Mononuclear cell (primary cell): ENCODE measurements around the gene GOLGA8K. TPM values are rescaled to one million over a fixed set of nuclear protein-coding genes. Genes with fewer than 3 reads are reported as not detected.
"Not testable (repeated sequence)": the region's sequence is repeated elsewhere in the genome, so short reads cannot be mapped to it uniquely, and the experiment has no call there.

Experiments used
- H3K27me3 ChIP-seq: 2 replicates; pipeline ENCODE4 v1.6.0; 2011; ENCODE audit warnings: low read length, control low read depth; ENCODE audit not compliant: insufficient read depth
- H3K4me1 ChIP-seq: 2 replicates; pipeline ENCODE4 v1.5.1; 2011; ENCODE audit warnings: mild to moderate bottlenecking, low read length, control low read depth; ENCODE audit not compliant: insufficient read depth
- H3K4me3 ChIP-seq: 2 replicates; pipeline ENCODE4 v1.5.1; 2011; ENCODE audit warnings: mild to moderate bottlenecking, low read length, moderate library complexity
- H3K9me3 ChIP-seq: 2 replicates; pipeline ENCODE4 v1.5.1; 2011; ENCODE audit warnings: low read depth, mild to moderate bottlenecking, control low read depth, low read length
- total RNA-seq: library from RNA; depleted of rRNA; stranded (reverse); fragments of >200 nt; gene quantifications from one replicate; pipeline ENCODE4 v1.2.3, GENCODE V29; 2012

Gene GOLGA8K
- total RNA-seq, 1 donor, result 0.84 TPM

DNA sequence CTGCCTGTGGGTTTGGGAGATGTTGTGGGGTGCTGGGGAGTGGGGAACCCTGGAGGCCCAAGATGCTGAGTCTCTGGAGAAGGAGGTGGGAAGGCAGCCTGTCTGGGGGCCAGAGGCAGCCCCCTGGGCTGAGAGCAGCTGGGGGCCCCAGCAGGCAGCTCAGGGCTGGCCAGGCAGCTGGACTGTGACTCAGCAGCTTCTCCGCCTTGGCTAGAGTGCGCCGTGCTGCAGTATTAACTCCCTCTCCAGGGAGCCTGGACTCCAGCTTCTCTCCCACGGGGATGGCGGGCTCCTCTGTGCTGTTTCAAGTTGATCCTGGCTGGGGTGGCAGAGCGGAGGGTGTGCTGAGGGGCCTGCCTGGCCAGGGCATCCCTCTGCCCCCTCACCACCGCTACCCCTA, 36.6 kb downstream of the GOLGA8K start:
- H3K9me3 ChIP-seq, H3K4me1 ChIP-seq, H3K4me3 ChIP-seq, H3K27me3 ChIP-seq: not testable (repeated sequence)

DNA sequence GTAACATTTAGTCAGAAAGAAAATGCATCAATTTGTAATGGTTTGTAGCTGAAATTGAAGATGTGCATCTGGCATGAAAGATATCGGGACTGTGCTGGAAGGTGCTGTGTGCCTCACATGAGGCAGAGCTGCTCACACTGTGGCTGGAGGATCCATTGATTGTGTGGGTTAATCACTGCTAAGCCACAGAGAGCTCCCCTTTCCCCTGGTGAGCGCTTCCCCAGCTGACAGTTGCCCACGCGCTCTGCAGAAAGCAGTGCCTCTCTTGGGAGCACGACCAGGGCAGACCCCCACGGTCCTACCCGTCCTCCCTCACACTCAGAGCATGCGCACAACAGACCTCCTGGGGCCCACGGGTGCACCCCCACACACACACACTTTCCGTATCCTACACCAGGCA, 37.1 kb downstream of the GOLGA8K start:
- not testable (repeated sequence) for H3K4me3 ChIP-seq, H3K4me1 ChIP-seq, H3K9me3 ChIP-seq, H3K27me3 ChIP-seq

DNA sequence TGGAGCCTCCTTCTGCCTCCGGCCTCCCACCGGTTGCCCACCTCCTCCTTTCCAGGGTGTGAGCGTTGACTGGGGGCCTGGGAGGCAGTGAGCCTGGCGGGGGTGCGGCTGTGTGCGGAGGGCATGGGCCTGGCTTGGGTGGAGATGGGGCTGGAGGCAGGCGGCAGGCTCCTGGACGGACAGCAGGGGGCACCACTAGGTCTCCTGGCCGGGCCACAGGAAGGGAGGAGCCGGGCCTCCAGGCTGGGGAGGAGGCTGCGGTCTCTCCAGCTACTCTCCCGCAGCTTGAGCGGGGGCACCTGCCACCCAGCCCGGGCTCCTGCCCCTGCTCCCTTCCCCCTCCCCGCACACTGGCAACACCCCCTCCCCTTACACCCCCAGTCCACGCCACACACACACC, 38.1 kb downstream of the GOLGA8K start:
- H3K4me3 ChIP-seq, H3K4me1 ChIP-seq, H3K9me3 ChIP-seq, H3K27me3 ChIP-seq: not testable (repeated sequence)

DNA sequence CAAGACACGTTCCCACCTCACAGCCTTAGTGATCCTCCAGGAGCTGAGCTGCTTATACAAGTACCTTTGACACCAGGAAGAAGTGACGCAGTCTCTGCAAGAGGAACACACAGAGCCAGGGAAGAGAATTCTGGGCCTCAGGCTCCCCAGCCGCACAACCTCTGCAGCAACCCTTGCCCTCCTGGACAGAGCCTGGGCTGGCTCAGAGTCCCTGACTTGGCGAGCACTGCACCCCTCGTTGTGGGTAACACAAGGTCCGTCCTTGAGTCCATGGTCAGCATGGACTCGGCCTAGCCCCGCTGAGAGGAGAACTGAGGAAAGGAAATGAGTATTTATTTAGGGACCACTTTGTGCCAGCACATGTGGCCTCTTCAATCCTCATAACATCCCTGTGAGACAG, 39.6 kb downstream of the GOLGA8K start:
- H3K4me3 ChIP-seq, H3K4me1 ChIP-seq: not testable (repeated sequence)

DNA sequence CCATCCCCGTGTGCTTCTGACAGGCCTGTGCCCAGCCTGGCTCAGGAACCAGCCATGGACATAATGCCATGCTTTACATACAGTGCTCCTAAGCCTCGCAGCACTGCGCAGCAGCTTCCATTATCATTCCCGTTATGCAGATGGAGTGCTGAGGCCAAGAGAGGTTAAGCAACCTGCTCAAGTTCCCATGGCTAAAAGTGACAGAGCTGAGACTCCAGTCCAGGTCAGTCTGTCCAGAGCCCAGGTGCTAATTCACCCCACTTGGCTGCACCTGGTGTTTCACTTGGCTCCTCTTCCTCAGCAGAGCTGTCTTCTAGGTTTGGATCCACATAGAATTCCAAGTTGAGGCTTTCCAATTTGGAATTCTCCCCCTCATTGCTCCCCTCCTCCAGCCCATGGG, 41.4 kb downstream of the GOLGA8K start:
- H3K4me3 ChIP-seq, H3K4me1 ChIP-seq, H3K27me3 ChIP-seq, H3K9me3 ChIP-seq: not testable (repeated sequence)

More for the DNA sequence above, 39.6 kb downstream of the GOLGA8K start:
- not testable (repeated sequence) for H3K27me3 ChIP-seq, H3K9me3 ChIP-seq

DNA sequence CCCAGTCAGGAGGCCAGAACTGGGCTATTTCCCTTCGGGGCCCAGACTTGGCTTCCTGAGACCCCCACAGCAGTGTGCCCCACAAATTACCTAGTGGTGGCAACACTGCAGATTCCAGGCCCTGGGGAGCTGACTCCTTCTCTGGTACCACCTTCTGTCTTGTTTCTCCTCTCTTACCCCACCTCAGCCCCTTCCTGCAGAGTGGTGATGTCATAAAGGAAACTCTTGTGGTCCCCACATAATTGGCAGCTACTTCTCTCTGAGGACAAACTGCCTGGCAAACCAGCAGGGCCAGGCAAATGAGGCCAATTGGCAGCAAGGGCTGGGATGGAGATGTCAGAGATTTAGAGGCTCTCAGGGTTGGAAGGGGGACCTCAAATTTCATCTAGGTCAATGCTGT, 44.6 kb downstream of the GOLGA8K start:
- H3K4me1 ChIP-seq, H3K9me3 ChIP-seq, H3K4me3 ChIP-seq, H3K27me3 ChIP-seq: not testable (repeated sequence)

DNA sequence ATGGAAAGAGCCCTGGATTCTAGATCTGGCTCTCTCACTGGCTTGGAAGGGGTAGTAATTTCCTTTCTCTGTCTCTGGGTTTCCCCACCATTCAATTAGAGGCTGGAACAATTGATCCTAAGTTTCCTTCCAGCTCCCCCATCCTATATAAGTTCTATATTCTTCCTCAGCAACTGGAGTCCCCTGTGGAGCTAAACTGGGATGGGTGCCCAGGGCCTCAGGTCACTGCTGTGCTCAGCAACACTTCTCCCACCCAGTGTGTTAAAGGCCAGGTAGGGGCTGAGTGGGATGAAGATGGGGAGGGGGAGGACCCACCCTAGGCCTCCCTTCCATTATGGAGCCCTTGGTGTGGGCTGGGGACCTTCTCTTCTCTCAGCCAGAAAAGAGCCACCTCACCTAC, 46.2 kb downstream of the GOLGA8K start:
- H3K27me3 ChIP-seq, H3K4me3 ChIP-seq, H3K4me1 ChIP-seq, H3K9me3 ChIP-seq: not testable (repeated sequence)

DNA sequence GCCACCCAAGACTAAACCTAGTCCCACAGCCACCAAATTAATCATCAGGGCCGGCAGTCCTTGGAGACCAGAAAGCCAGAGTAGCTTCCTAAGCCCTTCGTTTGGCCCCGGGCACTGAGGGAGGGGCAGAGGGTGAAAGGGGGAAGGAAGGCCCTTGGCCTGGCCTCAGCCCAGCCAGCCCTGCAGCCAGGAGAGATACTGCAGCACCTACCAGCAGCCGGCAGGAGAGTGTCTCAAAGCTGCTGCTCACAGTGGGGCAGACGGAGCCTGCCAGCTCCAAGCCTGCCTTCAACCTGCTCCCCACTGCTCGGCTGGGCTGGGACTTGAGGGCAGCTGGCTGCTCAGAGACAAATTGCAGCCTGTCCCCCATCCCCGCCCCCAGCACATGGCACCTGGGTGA, 50.3 kb downstream of the GOLGA8K start:
- H3K27me3 ChIP-seq, H3K4me3 ChIP-seq, H3K4me1 ChIP-seq, H3K9me3 ChIP-seq: not testable (repeated sequence)

DNA sequence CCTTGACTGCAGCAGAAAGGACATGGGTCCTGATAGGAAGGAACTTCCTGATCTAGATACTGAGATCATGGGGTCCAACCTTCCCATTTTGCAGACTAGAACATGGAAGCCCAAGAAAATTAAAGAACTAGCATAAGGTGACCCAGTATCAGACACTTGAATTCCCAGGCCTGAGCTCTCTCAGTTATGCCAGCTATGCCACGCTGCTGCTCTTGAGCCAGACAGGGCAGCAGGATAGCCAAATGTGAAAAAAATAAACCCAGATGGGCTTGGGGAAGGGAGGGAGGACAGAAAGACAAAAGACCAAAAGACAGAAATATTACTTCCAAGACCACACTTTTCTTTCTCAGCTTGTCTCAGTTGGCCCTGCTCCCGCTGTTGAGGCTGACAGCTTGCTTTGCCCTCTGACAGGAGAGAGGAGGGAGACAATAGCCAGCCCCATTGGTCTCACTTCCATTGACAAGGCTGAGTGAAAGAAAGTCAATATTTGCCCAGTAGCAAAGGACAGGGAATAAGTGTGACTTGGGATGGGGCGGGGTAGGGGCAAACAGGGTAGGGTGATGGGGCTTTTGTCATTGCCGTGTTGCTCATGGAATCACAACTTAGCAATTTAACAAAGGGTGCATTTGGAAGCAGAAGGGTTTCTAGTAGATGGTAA, 52.4 kb downstream of the GOLGA8K start:
- H3K27me3 ChIP-seq, H3K9me3 ChIP-seq, H3K4me1 ChIP-seq, H3K4me3 ChIP-seq: not testable (repeated sequence)

DNA sequence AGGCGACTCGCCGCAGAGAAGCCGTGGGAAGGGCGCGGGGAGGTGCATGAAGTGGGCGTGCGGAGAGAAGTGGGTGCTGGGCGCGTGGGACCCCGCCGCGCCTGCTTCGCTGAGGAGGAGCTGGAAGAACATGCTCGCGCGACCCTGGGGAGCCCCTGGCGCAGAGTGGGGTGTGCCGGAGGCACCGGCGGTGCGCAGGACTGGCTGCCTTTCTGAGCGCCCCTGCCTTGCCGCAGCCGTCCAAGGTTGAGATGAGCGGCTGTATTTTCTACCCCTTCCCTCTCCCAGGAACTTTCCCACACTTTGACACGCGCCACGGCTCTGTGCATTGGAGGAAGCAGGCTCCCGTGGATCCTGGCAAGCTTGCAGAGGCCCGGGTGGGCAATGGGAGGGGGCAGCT, 56.1 kb downstream of the GOLGA8K start:
- not testable (repeated sequence) for H3K9me3 ChIP-seq, H3K4me1 ChIP-seq, H3K4me3 ChIP-seq, H3K27me3 ChIP-seq

DNA sequence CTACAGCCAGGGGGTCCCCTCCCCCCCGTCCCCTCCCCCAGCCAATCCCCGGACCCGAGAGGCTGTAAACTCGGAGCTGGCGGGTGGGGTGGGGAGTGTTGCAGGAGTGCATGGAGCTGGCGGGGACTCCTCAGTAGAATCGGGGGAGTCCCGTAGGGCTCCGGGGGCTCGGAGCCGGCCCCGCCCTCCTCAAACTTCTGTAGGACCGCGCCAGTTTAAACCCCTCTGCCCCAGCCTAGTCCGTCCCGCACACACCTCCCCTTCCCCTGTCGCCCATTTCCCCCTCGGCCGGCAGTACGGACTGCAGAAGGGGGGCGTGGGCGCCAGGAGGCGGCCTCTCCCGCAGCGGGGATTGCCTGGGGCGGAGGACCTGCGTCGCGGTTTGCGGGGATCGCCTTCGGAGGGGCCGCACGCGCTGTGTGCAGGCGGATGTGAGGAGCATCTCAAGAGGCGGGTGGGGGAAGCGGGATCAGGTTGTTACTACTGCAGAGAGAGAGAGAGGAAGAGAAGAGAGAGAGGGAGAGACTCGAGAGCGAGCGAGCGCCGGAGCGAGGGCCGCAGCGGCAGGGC, 57.0 kb downstream of the GOLGA8K start:
- not testable (repeated sequence) for H3K27me3 ChIP-seq, H3K9me3 ChIP-seq, H3K4me1 ChIP-seq, H3K4me3 ChIP-seq

DNA sequence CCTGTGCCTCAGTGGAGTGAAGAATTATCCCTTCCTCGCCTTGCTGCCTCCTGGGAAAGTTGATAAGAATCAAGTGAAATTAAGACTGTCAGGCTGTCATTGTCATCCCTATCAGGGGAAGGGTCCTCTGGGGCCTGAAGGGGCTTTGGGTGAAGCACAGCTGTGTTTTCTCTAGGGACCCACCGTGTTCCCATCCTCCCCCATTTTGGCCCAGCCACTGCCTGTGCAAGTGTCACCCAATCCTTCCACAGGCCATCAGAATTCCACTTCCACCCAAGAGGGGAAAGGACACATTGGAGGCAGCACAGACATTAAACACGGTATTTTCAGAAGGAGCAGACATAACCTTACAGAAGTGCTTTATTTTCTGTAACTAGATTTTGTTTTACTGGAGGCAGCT, 59.2 kb downstream of the GOLGA8K start:
- not testable (repeated sequence) for H3K27me3 ChIP-seq, H3K4me1 ChIP-seq, H3K9me3 ChIP-seq, H3K4me3 ChIP-seq

Other genes with a start within 250 kb of the GOLGA8K start
- 3.7 TPM for gene GOLGA8O, start 52.3 kb upstream of the GOLGA8K start, total RNA-seq
- 6.1 TPM for gene GOLGA8N, start 190.2 kb upstream of the GOLGA8K start, total RNA-seq
- gene ARHGAP11A, start 212.2 kb upstream of the GOLGA8K start, total RNA-seq, result 2.0 TPM
- 0.21 TPM for gene SCG5, start 238.4 kb upstream of the GOLGA8K start, total RNA-seq